T-helper 1 cell (primary cell): ENCODE results near the gene PTP4A1.
"Not testable (repeated sequence)": the region's sequence is repeated elsewhere in the genome, so short reads cannot be mapped to it uniquely, and the experiment has no call there.

Experiments
- DNase-seq, 5 donors: peaks; one replicate each; pipeline ENCODE4 v3.0.0-alpha.2; 2012 to 2020

The PTP4A1 gene

DNA sequence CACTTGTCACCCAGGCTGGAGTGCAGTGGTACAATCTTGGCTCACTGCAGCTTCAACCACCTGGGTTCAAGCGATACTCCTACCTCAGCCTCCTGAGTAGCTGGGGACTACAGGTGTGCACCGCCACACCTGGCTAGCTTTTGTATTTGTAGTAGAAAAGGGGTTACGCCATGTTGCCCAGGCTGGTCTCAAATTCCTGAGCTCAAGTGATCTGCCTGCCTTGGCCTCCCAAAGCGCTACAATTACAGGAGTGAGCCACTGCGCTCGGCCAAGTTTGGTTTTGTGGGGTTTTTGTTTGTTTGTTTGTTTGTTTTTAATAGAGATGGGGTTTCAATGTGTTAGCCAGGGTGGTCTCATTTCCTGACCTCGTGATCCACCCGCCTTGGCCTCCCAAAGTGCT lies 12.3 kb downstream of the PTP4A1 start:
- DNase-seq: no peak

- DNase-seq: not testable (repeated sequence)
Observed at GRCh38 chr6:63585652-63586051, 13.4 kb downstream of the PTP4A1 start.

- DNase-seq: no peak
Observed at GRCh38 chr6:63589952-63590411, 17.7 kb downstream of the PTP4A1 start.

DNA sequence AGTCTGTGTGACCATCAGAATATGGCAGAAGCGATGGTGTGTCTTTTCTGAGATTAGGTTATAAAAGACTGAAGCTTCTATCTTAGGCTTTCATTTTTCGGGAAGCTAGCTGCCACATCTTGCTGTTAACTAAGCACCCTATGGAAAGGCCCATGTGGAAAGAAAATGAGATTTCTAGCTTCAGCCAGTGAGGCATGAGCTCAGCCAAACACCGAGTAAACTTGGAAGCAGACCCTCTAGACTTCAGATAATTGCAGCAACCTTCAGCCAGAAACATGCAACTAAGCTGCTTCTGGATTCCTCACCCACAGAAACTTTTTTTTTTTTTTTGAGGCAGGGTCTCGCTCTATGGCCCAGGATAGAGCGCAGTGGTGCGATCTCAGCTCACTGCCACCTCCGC lies 20.6 kb downstream of the PTP4A1 start:
- no peak for DNase-seq

GRCh38 chr6:63597141-63598048 lies 25.1 kb downstream of the PTP4A1 start:
- no peak for DNase-seq

- DNase-seq: peak; percentile 40 to 78 (median 57)
Observed at GRCh38 chr6:63598049-63599036, 26.1 kb downstream of the PTP4A1 start.

GRCh38 chr6:63599243-63599642 lies 27.0 kb downstream of the PTP4A1 start:
- no peak for DNase-seq

DNA sequence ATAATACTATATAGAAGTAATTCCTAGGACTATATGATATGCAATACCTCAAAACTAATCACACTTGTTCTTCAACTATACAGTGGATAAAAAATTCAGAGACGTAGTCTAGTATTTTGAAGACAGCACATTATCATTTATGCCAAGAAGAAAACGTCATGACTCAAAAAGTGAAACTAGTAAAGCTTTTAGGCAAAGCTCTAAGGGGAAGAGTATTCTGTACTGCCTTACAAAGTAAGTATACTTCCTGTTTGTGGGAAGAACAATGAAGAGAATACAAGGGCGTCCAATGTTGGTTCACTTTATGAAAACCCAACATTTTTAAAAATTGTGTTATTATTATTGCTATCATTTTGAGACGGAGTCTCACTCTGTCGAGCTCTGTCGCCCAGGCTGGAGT lies 27.9 kb downstream of the PTP4A1 start:
- no peak for DNase-seq

GRCh38 chr6:63609231-63609630 lies 37.0 kb downstream of the PTP4A1 start:
- DNase-seq: no peak

DNA sequence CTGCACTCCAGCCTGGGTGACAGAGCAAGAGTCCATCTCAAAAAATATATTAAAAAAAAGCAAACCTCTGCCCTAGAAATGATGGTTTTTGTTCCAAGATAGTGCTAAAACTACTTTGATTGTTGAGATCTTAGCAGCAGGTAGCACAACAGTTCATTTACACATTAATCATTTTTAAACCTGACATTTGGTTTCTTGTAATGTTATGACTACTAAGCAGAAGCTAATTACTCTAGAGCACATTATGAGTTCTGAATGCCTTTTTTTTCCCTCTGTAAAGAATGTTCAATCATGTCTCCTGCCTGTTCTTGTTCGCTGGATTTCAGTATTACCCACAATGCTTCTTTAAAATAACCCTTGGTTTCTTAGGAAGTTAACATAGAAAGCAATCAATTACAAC lies 38.7 kb downstream of the PTP4A1 start:
- DNase-seq: no peak

DNA sequence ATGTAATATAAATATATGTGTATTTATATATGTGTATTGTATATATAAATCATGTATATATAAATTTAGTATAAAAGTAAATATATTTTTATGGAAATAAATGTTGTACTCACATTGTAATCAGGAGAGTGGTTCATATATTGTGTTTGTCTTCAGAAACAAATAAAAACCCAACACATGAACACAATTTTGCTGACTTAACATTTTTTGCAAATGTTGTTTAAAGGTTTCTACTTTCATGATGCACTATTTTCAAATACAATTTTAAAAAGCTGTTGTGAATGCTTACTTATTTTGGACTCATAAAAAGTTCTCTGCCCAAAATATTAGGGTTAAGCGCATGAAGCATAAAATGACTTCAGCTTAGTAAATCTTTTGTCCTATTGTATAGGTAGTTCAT lies 39.3 kb downstream of the PTP4A1 start:
- no peak for DNase-seq

- DNase-seq: no peak
Observed at GRCh38 chr6:63615590-63615989, 43.3 kb downstream of the PTP4A1 start.
